HT1080 (cell line): ENCODE measurements around the gene TPRN. TPM values are rescaled to one million over a fixed set of nuclear protein-coding genes. Genes with fewer than 3 reads are reported as not detected.

Source experiments
- DNase-seq: peaks from one replicate; pipeline ENCODE4 v3.0.0-alpha.2; 2015; ENCODE audit warnings: low read depth
- small RNA-seq: library from RNA; depleted of rRNA; stranded (forward); fragments of <200 nt; gene quantifications from one replicate; pipeline ENCODE3, GENCODE V24; 2014
- total RNA-seq: library from RNA; depleted of rRNA; stranded (reverse); fragments of >200 nt; shearing (Covaris generic); gene quantifications from 2 replicates; pipeline ENCODE4 v1.2.3, GENCODE V29; 2014; rRNA removed

Gene TPRN
- total RNA-seq, 1 experiment from 2014 or later, result 13.6 TPM

DNA sequence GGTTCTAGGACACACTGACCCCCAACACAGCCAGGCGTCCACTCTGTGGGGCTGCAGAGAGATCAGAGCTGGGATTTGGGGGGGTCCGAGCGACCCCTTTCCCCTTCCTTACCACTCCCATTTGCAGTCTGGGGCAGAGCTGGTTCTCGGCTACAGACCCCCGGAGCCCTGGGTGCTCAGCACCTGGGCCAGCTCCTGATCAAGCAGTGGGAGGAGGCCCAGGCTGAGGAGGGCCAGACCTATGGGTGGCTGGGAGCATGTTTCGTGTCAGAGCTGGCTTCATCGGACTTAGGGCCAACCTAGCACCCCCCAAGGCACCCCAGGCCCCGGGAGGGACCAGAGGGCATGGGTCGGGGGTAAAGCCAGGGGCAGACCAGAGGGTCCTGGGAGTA lies 54.0 kb downstream of the TPRN start:
- DNase-seq, result no peak

DNA sequence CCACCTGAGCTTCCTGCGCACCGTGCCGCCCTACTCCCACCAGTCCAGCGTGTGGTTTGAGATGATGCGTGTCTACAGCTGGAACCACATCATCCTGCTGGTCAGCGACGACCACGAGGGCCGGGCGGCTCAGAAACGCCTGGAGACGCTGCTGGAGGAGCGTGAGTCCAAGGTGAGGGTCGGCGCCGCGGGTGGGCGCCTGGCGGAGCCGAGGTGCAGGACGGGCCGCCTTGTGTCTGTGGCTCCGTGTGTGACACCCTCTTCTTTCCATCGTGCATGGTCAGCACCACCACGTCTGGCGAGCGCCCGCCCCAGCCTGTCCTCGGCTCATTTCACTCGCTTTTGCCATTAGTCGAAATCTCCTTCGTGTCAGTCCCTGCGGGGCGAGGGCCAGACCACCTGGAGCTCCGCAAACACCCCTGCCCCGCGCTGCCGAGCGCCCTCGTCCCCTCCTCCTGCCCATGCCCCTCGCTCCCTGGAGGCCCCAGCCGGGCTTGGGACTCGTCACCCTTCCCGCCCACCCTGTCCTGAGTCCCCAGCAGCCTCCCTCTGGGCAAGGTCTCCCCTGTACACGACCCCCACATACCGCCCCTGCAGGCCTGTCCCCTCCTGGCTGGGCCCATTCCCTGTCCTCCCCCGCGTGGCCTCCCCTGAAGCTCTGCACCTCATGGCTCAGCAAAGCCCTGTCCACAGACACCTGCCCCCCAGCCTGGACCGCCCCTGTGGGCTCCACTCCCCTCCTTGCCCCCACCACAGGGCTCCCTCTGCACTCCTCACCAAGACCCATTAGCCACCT lies 54.6 kb downstream of the TPRN start:
- DNase-seq, result no peak

DNA sequence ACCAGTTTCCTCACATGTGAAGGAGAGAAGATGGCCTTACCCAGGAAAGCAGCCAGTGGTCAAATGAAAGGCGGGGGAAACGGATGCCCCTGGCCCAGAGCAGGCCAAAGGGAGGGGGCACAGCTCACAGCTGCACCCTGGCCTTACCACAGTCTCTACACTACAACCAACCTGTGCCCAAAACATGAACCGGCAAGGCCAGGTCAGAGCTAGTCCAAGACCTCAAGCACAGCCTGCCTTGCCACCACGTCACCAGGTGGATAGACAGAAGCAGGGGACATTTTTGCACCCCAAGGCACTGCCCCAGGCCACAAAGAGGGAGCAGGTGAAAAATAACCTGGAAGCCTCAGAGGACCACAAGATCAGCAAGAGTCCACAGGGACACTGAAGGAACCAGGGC lies 57.1 kb downstream of the TPRN start:
- no peak for DNase-seq

DNA sequence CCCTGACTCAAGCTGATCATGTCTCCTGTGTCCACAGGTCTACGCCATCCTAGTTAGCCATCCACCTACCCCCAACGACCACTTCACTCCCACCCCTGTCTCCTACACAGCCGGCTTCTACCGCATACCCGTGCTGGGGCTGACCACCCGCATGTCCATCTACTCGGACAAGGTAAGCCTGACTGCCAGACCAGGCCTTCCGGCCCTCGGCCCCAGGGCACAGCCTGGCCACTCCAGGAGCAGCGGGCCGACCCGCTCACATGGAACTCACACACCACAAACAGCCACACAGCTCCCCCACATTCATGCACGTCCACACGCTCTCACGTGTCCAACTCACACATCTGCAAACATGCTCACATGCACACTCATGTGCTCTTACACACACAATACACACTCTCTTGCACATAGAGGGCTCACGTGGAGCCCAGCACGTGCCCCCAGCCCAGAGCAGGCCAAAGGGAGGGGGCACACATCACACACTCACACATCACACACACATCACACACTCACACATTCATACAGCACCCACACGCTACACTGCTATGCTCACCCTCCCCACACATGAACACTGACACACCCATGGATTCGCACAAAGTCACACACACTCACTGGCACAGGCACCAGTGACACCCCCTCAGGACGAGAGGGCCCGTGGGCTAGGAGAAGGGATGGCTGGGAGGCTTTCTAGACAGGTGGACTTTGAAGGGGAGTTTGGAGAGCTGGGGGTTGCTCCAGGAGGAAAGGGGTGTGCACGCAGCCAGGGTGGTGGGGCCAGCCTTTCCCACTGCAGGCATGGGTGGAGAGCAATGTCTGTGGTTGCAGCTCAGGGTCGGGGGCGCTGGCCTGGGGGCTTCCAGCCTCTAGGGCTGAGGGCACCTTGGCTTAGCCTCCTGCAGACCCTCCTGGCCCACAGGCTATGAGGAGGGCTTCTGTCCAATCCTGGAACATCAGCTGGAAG lies 58.3 kb downstream of the TPRN start:
- DNase-seq, result no peak

Small RNAs within 50 kb of the gene (small RNA-seq; reads per million reads assigned to genes)
- gene MIR3621, result not detected

Other genes with a start within 250 kb of the TPRN start
- gene LCN12, start 248.5 kb downstream of the TPRN start, total RNA-seq, result not detected in 2 replicates
- gene PTGDS, start 223.2 kb downstream of the TPRN start, total RNA-seq, result not detected in 2 replicates
- gene LCNL1, start 217.7 kb downstream of the TPRN start, total RNA-seq, result not detected in 2 replicates
- gene PAXX, start 208.3 kb downstream of the TPRN start, total RNA-seq, result 68.0 and 77.8 TPM in 2 replicates
- 1.0 and 1.7 TPM in 2 replicates for gene CLIC3, start 204.2 kb downstream of the TPRN start, total RNA-seq
- 7.5 and 9.0 TPM in 2 replicates for gene ABCA2, start 172.5 kb downstream of the TPRN start, total RNA-seq
- gene FUT7, start 168.7 kb downstream of the TPRN start, total RNA-seq, result not detected in 2 replicates
- gene NPDC1, start 154.6 kb downstream of the TPRN start, total RNA-seq, result 31.5 and 39.2 TPM in 2 replicates
- not detected in 2 replicates for gene ENTPD2, start 146.7 kb downstream of the TPRN start, total RNA-seq
- 58.5 and 69.2 TPM in 2 replicates for gene SAPCD2, start 130.2 kb downstream of the TPRN start, total RNA-seq
- 12.0 and 15.6 TPM in 2 replicates for gene UAP1L1, start 123.2 kb downstream of the TPRN start, total RNA-seq
- gene MAN1B1, start 113.8 kb downstream of the TPRN start, total RNA-seq, result 56.1 and 59.3 TPM in 2 replicates
- gene DPP7, start 86.0 kb downstream of the TPRN start, total RNA-seq, result 43.8 and 45.5 TPM in 2 replicates
- not detected in 2 replicates for gene GRIN1, start 61.6 kb downstream of the TPRN start, total RNA-seq
- gene LRRC26, start 30.7 kb downstream of the TPRN start, total RNA-seq, result not detected in 2 replicates
- not detected in 2 replicates for gene TMEM210, start 28.7 kb downstream of the TPRN start, total RNA-seq
- 18.5 and 27.2 TPM in 2 replicates for gene ANAPC2, start 12.2 kb downstream of the TPRN start, total RNA-seq
- 101 and 138 TPM in 2 replicates for gene SSNA1, start 12.1 kb downstream of the TPRN start, total RNA-seq
- 63.4 and 65.8 TPM in 2 replicates for gene TMEM203, start 4.9 kb upstream of the TPRN start, total RNA-seq
- 17.9 and 26.2 TPM in 2 replicates for gene NDOR1, start 5.0 kb upstream of the TPRN start, total RNA-seq
- 0.10 and 0.96 TPM in 2 replicates for gene RNF208, start 21.5 kb upstream of the TPRN start, total RNA-seq
- 1.1 and 1.4 TPM in 2 replicates for gene CYSRT1, start 24.4 kb upstream of the TPRN start, total RNA-seq
- not detected in 2 replicates for gene RNF224, start 26.8 kb upstream of the TPRN start, total RNA-seq
- gene SLC34A3, start 30.2 kb upstream of the TPRN start, total RNA-seq, result not detected in 2 replicates
- 624 and 993 TPM in 2 replicates for gene TUBB4B, start 40.5 kb upstream of the TPRN start, total RNA-seq
- not detected in 2 replicates for gene STPG3, start 50.5 kb upstream of the TPRN start, total RNA-seq
- 78.8 and 83.3 TPM in 2 replicates for gene NELFB, start 54.6 kb upstream of the TPRN start, total RNA-seq
- 66.1 and 74.7 TPM in 2 replicates for gene TOR4A, start 77.0 kb upstream of the TPRN start, total RNA-seq
- gene NRARP, start 101.5 kb upstream of the TPRN start, total RNA-seq, result 0.30 and 0.90 TPM in 2 replicates
- gene EXD3, start 222.4 kb upstream of the TPRN start, total RNA-seq, result 3.5 and 4.7 TPM in 2 replicates
- gene NOXA1, start 222.7 kb upstream of the TPRN start, total RNA-seq, result 0.10 TPM in 1 of 2 replicates, not detected in the other
- gene ENTPD8, start 240.6 kb upstream of the TPRN start, total RNA-seq, result not detected in 2 replicates